B cell (primary cell): ENCODE measurements around the gene CNPPD1. TPM values are rescaled to one million over a fixed set of nuclear protein-coding genes. Genes with fewer than 3 reads are reported as not detected.

ENCODE experiments used
- ATAC-seq: fragments of 200-7000 bp; cut with Tn5 transposase; one replicate; pipeline ENCODE4 v1.10.0; 2021; ENCODE audit warnings: low read depth, mild to moderate bottlenecking, moderate number of reproducible peaks, moderate library complexity
- CTCF ChIA-PET: fragments of 350-600 bp; sonication (Branson Sonifier 250); formaldehyde crosslinking; loops from one replicate; lab custom pipeline; 2021; ENCODE audit warnings: antibody characterized with exemption, inconsistent platforms; lab: Charles Lee
- POLR2A ChIA-PET: fragments of 350-600 bp; sonication (Branson Sonifier 250); formaldehyde crosslinking; loops from one replicate; lab custom pipeline; 2021; ENCODE audit warnings: antibody characterized with exemption; lab: Charles Lee
- DNase-seq: peaks from one replicate; pipeline ENCODE4 v3.0.0; 2013
- H2AFZ ChIP-seq: 2 replicates; pipeline ENCODE4 v1.6.1; 2012; ENCODE audit warnings: mild to moderate bottlenecking, low read depth, low read length; ENCODE audit not compliant: insufficient read depth, poor library complexity, severe bottlenecking
- H3K27ac ChIP-seq, 2 donors: 1 replicate in 1 of 2; 2 replicates in 1 of 2; pipeline ENCODE4 v1.5.1; 2012 to 2013; ENCODE audit warnings: low read length in 2 of 2, mild to moderate bottlenecking in 2 of 2, moderate library complexity in 1 of 2
- H3K27me3 ChIP-seq, 4 experiments: fragments of 200-600 bp in 1 of 4; sonication (generic) in 1 of 4; replicated peaks in 1 of 4; 1 replicate in 2 of 4; 2 replicates in 2 of 4; pipeline versions ENCODE4 v1.6.1 to v1.7.0; 2013 to 2016; ENCODE audit warnings: low read length in 3 of 4, mild to moderate bottlenecking in 2 of 4, mixed read lengths in 1 of 4, moderate library complexity in 1 of 4; ENCODE audit not compliant: insufficient read depth in 4 of 4, control insufficient read depth in 3 of 4; ENCODE audit errors: control extremely low read depth in 1 of 4
- H3K36me3 ChIP-seq, 2 experiments: replicated peaks in 1 of 2; 1 replicate in 1 of 2; 2 replicates in 1 of 2; pipeline versions ENCODE4 v1.6.1 to v1.7.1; 2013; ENCODE audit warnings: low read length in 1 of 2; ENCODE audit not compliant: insufficient read depth in 2 of 2, control insufficient read depth in 1 of 2; ENCODE audit errors: control extremely low read depth in 1 of 2, extremely low read depth in 1 of 2
- H3K4me1 ChIP-seq, 2 donors: fragments of 200-600 bp in 1 of 2; sonication (generic) in 1 of 2; 1 replicate in 1 of 2; 2 replicates in 1 of 2; pipeline versions ENCODE4 v1.5.1 to v1.6.1; 2013 to 2017; ENCODE audit warnings: low read length in 2 of 2; ENCODE audit not compliant: control insufficient read depth in 2 of 2, insufficient read depth in 2 of 2
- H3K4me2 ChIP-seq: replicated peaks from 2 replicates; pipeline ENCODE3; 2012; ENCODE audit warnings: mild to moderate bottlenecking, low read depth, low read length; ENCODE audit not compliant: poor library complexity, severe bottlenecking
- H3K4me3 ChIP-seq, 5 experiments: fragments of 200-600 bp in 1 of 5; sonication (generic) in 1 of 5; 1 replicate in 3 of 5; 2 replicates in 2 of 5; pipeline versions ENCODE4 v1.5.1 to v1.7.0; 2011 to 2016; ENCODE audit warnings: low read length in 4 of 5, mild to moderate bottlenecking in 4 of 5, low read depth in 2 of 5, control low read depth in 1 of 5, moderate library complexity in 1 of 5; ENCODE audit not compliant: insufficient read depth in 1 of 5; ENCODE audit errors: control extremely low read depth in 1 of 5, extremely low read depth in 1 of 5
- H3K79me2 ChIP-seq: fragments of 200-600 bp; sonication (generic); one replicate; pipeline ENCODE4 v1.6.0; 2016; ENCODE audit warnings: low read length; ENCODE audit not compliant: control insufficient read depth, insufficient read depth
- H3K9ac ChIP-seq: fragments of 200-600 bp; sonication (generic); 2 replicates; pipeline ENCODE4 v1.6.1; 2017; ENCODE audit warnings: mild to moderate bottlenecking, low read length, moderate library complexity
- H3K9me3 ChIP-seq, 3 donors: one replicate each; pipeline versions ENCODE4 v1.6.1 to v1.7.1; 2013; ENCODE audit warnings: low read length in 2 of 3; ENCODE audit not compliant: control insufficient read depth in 2 of 3, insufficient read depth in 1 of 3; ENCODE audit errors: control extremely low read depth in 1 of 3
- H4K20me1 ChIP-seq: 2 replicates; pipeline ENCODE4 v1.6.0; 2012; ENCODE audit warnings: mild to moderate bottlenecking, low read length; ENCODE audit not compliant: insufficient read depth, control insufficient read depth, poor library complexity, severe bottlenecking
- H3K27ac Mint-ChIP-seq: one replicate; pipeline ENCODE4 v1.8.0; 2021; ENCODE audit warnings: mixed read lengths
- H3K27me3 Mint-ChIP-seq: one replicate; pipeline ENCODE4 v1.8.0; 2021; ENCODE audit warnings: mixed read lengths
- H3K4me1 Mint-ChIP-seq: one replicate; pipeline ENCODE4 v1.8.0; 2021; ENCODE audit warnings: mixed read lengths
- H3K4me3 Mint-ChIP-seq: one replicate; pipeline ENCODE4 v1.8.0; 2021; ENCODE audit warnings: mixed read lengths
- H3K9me3 Mint-ChIP-seq: one replicate; pipeline ENCODE4 v1.8.0; 2022; ENCODE audit warnings: mixed read lengths; ENCODE audit not compliant: insufficient read depth
- CTCF ChIP-seq: fragments of 200-600 bp; IDR thresholded peaks from one replicate; pipeline ENCODE4 v1.8.0; 2022; ENCODE audit warnings: antibody characterized with exemption, mild to moderate bottlenecking
- EZH2 ChIP-seq: IDR thresholded peaks from 2 replicates; pipeline ENCODE4 v1.6.1; 2012; ENCODE audit warnings: borderline replicate concordance, low read depth, mild to moderate bottlenecking, moderate library complexity, low read length; ENCODE audit not compliant: insufficient read depth, poor library complexity, severe bottlenecking
- WGBS: methylation state at CpG from one replicate; pipeline ENCODE4 v1.1.5; 2013; ENCODE audit warnings: missing lambda C conversion rate; ENCODE audit not compliant: insufficient coverage; 5-methylcytosine and 5-hydroxymethylcytosine counted together
- intact Hi-C: fragments of 100-400 bp; cut with micrococcal nuclease; formaldehyde crosslinking; loops from one replicate; pipeline ENCODE4 v1.10.0; 2022
- polyA plus RNA-seq: library from polyadenylated mRNA; depleted of rRNA; stranded (reverse); fragments of >200 nt; gene quantifications from 2 replicates; pipeline ENCODE4 v1.2.3, GENCODE V29; 2012
- total RNA-seq, 2 donors: library from RNA; stranded (reverse); fragments of 120-200 nt in 1 of 2; gene quantifications; 1 replicate in 1 of 2; 2 replicates in 1 of 2; pipeline versions ENCODE4 v1.2.3 to v1.2.4, GENCODE V29; 2013 to 2022

Gene CNPPD1
- total and polyA plus RNA-seq, 2 donors (not counting 1 experiment from before 2014, with no cell fraction given): 150 to 159 TPM

- CTCF ChIA-PET: interaction anchor here (1.3 to 3.8 kb wide), 2 partner anchors 9 to 175 kb away, joined by 3 to 19 read pairs; no protein-coding TSS in a partner anchor
- DNase-seq (no peak), ATAC-seq (no peak)
- no peak for TF ChIP-seq EZH2
- TF ChIP-seq CTCF: no peak
- no peak overlapping the region for H3K4me2 ChIP-seq
- no peak overlapping the region for H3K4me3 ChIP-seq
- intact Hi-C loops: no loop called here
- H3K9ac ChIP-seq: no peak overlapping the region
- H2AFZ ChIP-seq: no peak overlapping the region
- no peak overlapping the region for H3K27ac ChIP-seq
- H3K9me3 ChIP-seq: no peaks in the 10 kb centered on the region
- peaks cover 0 to 15% of the 10 kb centered on the region in 2 experiments for H3K36me3 ChIP-seq
- 78% methylated on average over 6 of the region's 7 CpGs for WGBS
- Mint-ChIP-seq H3K9me3 (no peaks in the 10 kb centered on the region), H3K4me1 (peaks cover 2% of the 10 kb centered on the region), H3K4me3 (no peak overlapping the region), H3K27me3 (no peaks in the 10 kb centered on the region), H3K27ac (no peak overlapping the region)
- peaks cover 10% of the 10 kb centered on the region for H3K79me2 ChIP-seq
- POLR2A ChIA-PET: no interaction called here
- peaks cover 36% of the 10 kb centered on the region for H4K20me1 ChIP-seq
- no peaks in the 10 kb centered on the region for H3K27me3 ChIP-seq
- H3K4me1 ChIP-seq: no peaks in the 10 kb centered on the region
Observed at GRCh38 chr2:219128396-219128795, 48.3 kb downstream of the CNPPD1 start.

GRCh38 chr2:219127037-219127635, 49.6 kb downstream of the CNPPD1 start:
- no peaks in the 10 kb centered on the region for H3K27me3 ChIP-seq
- H4K20me1 ChIP-seq: peaks cover 40% of the 10 kb centered on the region
- WGBS: 80% methylated on average over 1 of the region's 2 CpGs
- ChIA-PET POLR2A (no interaction called here), CTCF (interaction anchor here (3.8 kb wide), 1 partner anchor 8 kb away, joined by 19 read pairs; no protein-coding TSS in a partner anchor)
- H3K27ac ChIP-seq: no peak overlapping the region
- no peaks in the 10 kb centered on the region for H3K27me3 Mint-ChIP-seq
- peaks cover 12% of the 10 kb centered on the region for H3K79me2 ChIP-seq
- H3K4me2 ChIP-seq: no peak overlapping the region
- no peak overlapping the region for H3K27ac Mint-ChIP-seq
- peaks cover 0 to 15% of the 10 kb centered on the region in 2 experiments for H3K36me3 ChIP-seq
- no peak overlapping the region for H2AFZ ChIP-seq
- H3K9me3 Mint-ChIP-seq: no peaks in the 10 kb centered on the region
- DNase-seq (no peak), ATAC-seq (no peak)
- peaks cover 2% of the 10 kb centered on the region for H3K4me1 Mint-ChIP-seq
- no peaks in the 10 kb centered on the region for H3K9me3 ChIP-seq
- intact Hi-C loops: no loop called here
- no peak overlapping the region for H3K9ac ChIP-seq
- no peak overlapping the region for H3K4me3 Mint-ChIP-seq
- no peaks in the 10 kb centered on the region for H3K4me1 ChIP-seq
- no peak for TF ChIP-seq CTCF
- no peak for TF ChIP-seq EZH2
- H3K4me3 ChIP-seq: no peak overlapping the region
